H1 (cell line): ENCODE data around the gene RD3L. TPM values are rescaled to one million over a fixed set of nuclear protein-coding genes. Genes with fewer than 3 reads are reported as not detected.

Experiments
- EZH2 ChIP-seq: fragments of 200-600 bp; sonication (generic); IDR thresholded peaks from 2 replicates; pipeline ENCODE4 v1.7.1; 2012; ENCODE audit warnings: low read depth, mild to moderate bottlenecking, moderate library complexity, low read length, inconsistent platforms; ENCODE audit not compliant: severe bottlenecking
- HDAC6 ChIP-seq: IDR thresholded peaks from one replicate; pipeline ENCODE4 v1.7.1; 2012; ENCODE audit warnings: low read depth, mild to moderate bottlenecking, inconsistent platforms, low read length, moderate library complexity
- NANOG ChIP-seq: IDR thresholded peaks from 2 replicates; pipeline ENCODE4 v1.6.1; 2011; ENCODE audit warnings: low read length, low read depth, mild to moderate bottlenecking, inconsistent platforms; ENCODE audit not compliant: insufficient read depth, poor library complexity, severe bottlenecking
- PHF8 ChIP-seq: fragments of 200-600 bp; sonication (generic); conservative IDR thresholded peaks from 2 replicates; pipeline ENCODE4 v1.7.1; 2012; ENCODE audit warnings: low read depth, mild to moderate bottlenecking, inconsistent platforms, low read length, moderate library complexity
- POU5F1 ChIP-seq: IDR thresholded peaks from 2 replicates; pipeline ENCODE4 v1.6.1; 2011; ENCODE audit warnings: low read depth, mild to moderate bottlenecking, low read length, moderate library complexity
- SIRT6 ChIP-seq: IDR thresholded peaks from one replicate; pipeline ENCODE4 v1.7.1; 2012; ENCODE audit warnings: low read length, inconsistent platforms
- polyA plus RNA-seq, 7 experiments: library from polyadenylated mRNA; depleted of rRNA in 3 of 7; stranded (reverse) in 5 of 7; unstranded in 2 of 7; fragments of >200 nt in 5 of 7; fragments of 200-250 nt in 2 of 7; gene quantifications; 1 replicate in 5 of 7; 2 replicates in 1 of 7; 4 replicates in 1 of 7; pipeline versions ENCODE4 v1.2.1 to v1.2.3, GENCODE V29; 2011 to 2013; ENCODE audit warnings: missing spikeins in 2 of 7, mixed read lengths in 2 of 7
- total RNA-seq: library from RNA; stranded (reverse); fragmentation: NEBNext Ultra II Directional; extraction: Animal tissue kit (Norgen Biotek cat#: 25700); gene quantifications from 2 replicates; pipeline ENCODE4 v1.2.1, GENCODE V29; 2021

Gene RD3L
- total and polyA plus RNA-seq, 2 of the 8 experiments (the other 6 are each of a cell fraction or from before 2014, with no cell fraction given), result not detected

GRCh38 chr14:103899833-103900232, 42.5 kb downstream of the RD3L start (continued):
- TF ChIP-seq POU5F1 (no peak), HDAC6 (no peak), PHF8 (no peak), EZH2 (no peak), NANOG (no peak), SIRT6 (no peak)
